RWPE1 (cell line): Measurements from ENCODE around the gene MRGPRE.

ENCODE experiments used
- CTCF ChIA-PET: fragments of 350-600 bp; sonication (Branson Sonifier 250); formaldehyde crosslinking; extraction: SDS; loops from one replicate; lab custom pipeline; 2021; lab: Yijun Ruan, JAX
- POLR2A ChIA-PET: fragments of 400-600 bp; formaldehyde crosslinking; extraction: SDS; loops from one replicate; lab custom pipeline; 2020; ENCODE audit warnings: antibody characterized with exemption; ENCODE audit not compliant: low non-redundant PET; lab: Yijun Ruan, JAX
- DNase-seq: peaks from one replicate; pipeline ENCODE4 v3.0.0; 2012; ENCODE audit warnings: low spot score
- H3K27ac ChIP-seq: fragments of 450-650 bp; 2 replicates; pipeline ENCODE4 v1.5.1; 2017
- TF ChIP-seq, protein P1 (sequence below): fragments of 450-650 bp; conservative IDR thresholded peaks from 2 replicates; pipeline ENCODE4 v1.5.1; 2017; ENCODE audit warnings: low read depth, mild to moderate bottlenecking

MRGPRE gene

DNA sequence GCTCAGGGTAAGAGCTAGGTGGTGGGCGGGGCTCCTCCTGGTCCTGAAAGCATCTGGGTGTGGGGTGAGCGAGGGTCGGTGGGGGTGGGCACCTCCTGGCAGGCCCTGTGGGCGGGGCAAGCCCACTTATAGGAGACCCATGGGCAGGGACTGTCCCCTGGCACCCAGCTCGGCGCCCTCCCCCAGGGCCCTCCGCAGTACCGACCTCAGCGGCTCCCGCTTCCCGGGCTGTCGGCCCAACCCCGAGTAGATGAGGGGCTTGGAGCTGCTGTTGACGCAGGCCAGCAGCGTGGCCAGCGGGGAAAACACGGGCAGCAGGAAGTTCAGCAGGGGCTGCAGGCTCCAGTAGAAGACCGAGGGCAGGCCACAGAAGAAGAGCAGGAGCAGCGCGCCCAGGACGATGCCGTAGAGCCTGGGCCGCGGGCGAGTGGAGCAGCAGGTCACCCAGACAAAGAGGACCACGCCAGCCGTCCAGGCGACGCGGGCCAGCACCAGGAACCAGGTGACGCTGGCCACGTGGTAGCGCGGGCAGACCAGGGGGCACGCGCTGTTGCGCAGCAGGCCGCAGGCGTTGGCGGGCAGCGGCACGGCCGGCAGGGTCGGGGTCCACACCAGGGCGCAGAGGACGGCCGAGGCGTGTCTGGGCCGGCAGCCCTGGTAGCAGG lies 14.3 kb downstream of the MRGPRE start:
- DNase-seq: no peak
- ChIA-PET CTCF (interaction anchor here (0.6 to 1.6 kb wide), 4 partner anchors 23 to 166 kb away, joined by 3 to 8 read pairs (median 4); no protein-coding TSS in a partner anchor), POLR2A (no interaction called here)
- H3K27ac ChIP-seq: no peak overlapping the region
- TF ChIP-seq, protein P1, sequence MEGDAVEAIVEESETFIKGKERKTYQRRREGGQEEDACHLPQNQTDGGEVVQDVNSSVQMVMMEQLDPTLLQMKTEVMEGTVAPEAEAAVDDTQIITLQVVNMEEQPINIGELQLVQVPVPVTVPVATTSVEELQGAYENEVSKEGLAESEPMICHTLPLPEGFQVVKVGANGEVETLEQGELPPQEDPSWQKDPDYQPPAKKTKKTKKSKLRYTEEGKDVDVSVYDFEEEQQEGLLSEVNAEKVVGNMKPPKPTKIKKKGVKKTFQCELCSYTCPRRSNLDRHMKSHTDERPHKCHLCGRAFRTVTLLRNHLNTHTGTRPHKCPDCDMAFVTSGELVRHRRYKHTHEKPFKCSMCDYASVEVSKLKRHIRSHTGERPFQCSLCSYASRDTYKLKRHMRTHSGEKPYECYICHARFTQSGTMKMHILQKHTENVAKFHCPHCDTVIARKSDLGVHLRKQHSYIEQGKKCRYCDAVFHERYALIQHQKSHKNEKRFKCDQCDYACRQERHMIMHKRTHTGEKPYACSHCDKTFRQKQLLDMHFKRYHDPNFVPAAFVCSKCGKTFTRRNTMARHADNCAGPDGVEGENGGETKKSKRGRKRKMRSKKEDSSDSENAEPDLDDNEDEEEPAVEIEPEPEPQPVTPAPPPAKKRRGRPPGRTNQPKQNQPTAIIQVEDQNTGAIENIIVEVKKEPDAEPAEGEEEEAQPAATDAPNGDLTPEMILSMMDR: no peak

DNA sequence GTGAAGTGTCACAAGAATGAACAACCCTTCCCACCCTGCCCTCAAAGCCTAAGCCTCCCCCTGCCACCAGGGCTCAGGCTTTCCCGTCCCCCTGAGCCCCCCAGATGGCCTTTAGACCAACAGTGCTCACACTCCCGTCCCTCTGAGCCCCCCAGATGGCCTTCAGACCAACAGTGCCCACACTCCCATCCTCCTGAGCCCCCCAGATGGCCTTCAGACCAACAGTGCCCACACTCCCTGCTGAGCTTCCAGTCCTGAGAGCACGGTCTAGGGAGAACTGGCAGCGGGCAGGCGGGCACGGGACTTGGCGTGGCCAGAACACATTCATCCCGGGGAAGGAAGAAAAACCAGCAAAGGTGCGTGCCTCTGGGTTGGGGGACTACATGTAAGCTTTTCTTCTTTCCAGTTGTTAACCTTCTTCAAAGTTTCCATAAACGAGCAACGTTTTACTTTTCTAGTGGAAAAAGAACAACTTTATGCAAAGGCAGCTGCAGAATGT lies 16.1 kb downstream of the MRGPRE start:
- H3K27ac ChIP-seq: no peak overlapping the region
- TF ChIP-seq, protein P1: no peak
- CTCF ChIA-PET: interaction anchor here (0.6 to 1.5 kb wide), 5 partner anchors 11 to 195 kb away, joined by 3 to 7 read pairs (median 5); no protein-coding TSS in a partner anchor
- no peak for DNase-seq
- POLR2A ChIA-PET: no interaction called here

DNA sequence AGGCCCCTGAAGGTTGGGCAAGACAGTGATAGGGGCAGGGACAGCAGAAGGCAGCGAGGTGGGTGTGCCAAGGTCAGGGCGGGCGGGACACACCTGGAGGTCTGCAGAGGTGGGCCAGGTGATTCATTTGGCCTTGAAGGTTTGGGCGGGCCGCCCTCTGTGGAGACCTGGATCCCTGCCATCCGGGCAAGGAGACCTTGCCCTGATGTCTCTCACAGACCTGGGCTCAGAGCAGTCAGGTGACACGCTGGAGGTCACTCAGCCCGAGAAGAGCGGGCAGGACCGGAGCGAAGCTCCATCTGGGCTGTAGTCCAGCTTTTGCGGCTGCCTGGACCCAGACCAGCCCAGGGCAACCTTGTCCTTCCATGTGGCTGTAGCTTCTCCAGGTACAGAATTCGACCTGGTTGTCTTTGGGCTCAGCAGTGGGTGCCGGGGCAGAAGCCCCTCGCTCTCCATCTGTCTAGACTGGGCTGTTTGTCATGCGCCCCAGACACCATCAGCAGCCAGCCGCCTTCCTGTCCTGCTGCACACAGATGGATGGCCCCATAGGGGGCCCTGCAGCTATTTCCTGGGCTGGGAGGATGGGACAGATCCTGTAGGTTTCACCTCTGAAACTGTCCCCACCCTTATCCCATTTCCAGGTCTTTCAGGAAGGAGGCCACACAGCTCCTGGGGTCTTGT lies 16.7 kb downstream of the MRGPRE start:
- no peak overlapping the region for H3K27ac ChIP-seq
- DNase-seq: no peak
- TF ChIP-seq, protein P1: no peak
- POLR2A ChIA-PET: no interaction called here
- CTCF ChIA-PET: interaction anchor here (0.6 to 1.5 kb wide), 4 partner anchors 11 to 194 kb away, joined by 3 to 7 read pairs (median 4); no protein-coding TSS in a partner anchor

DNA sequence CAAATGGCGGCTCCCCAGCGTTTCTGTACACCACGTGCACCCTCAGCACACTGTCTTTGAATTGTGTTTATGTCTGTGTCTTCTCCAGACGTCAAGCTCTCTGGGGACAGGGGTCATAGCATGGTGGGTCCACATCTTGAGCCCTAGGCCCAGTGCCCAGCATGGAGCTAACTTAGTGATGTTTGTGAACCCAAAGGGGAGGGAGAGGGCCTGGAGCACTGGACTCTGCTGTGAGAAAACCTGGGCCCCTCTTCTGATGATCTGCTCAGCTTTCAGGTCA lies 17.9 kb downstream of the MRGPRE start:
- CTCF ChIA-PET: interaction anchor here (0.5 kb wide), 1 partner anchor 199 kb away, joined by 4 read pairs; no protein-coding TSS in a partner anchor
- no peak overlapping the region for H3K27ac ChIP-seq
- no peak for DNase-seq
- POLR2A ChIA-PET: no interaction called here
- TF ChIP-seq, protein P1: no peak

DNA sequence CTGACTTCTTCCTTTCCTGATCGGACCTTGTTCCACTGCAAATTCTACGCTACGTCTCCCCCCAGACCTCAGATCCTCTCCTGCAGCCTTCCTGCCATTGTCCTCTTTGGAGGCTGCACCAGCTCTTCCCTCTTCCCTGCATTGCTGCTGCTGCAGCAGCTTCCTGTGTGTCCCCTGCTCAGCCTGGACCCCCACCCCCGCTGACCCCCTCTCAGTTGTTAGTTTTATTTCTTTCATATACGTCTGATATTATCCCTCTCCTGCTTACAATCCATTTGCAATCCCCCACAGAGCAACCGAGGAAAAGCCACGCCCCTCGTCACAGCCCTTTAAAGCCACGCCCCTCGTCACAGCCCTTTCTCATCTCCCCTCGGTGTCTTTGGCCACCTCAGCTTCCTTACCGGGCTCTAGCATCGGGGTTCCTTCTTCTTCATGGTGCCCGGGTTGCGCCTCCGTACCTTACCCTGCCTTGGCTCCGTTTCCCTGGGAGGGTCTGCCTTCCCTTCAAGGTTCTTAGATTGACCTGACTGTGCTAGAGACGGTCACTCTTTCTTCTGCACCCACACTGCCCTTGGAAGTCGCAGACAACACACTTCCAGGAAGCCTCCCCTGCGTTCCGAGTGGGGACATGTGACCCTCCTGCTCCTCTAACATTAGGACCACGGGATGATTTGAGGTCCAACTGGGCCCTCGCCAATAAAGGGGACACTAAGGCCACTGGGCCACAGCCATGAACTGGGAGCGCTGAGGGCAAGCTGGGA lies 18.4 kb downstream of the MRGPRE start:
- CTCF ChIA-PET: interaction anchor here (0.5 kb wide), 1 partner anchor 199 kb away, joined by 4 read pairs; no protein-coding TSS in a partner anchor
- TF ChIP-seq, protein P1: no peak
- POLR2A ChIA-PET: no interaction called here
- no peak for DNase-seq
- no peak overlapping the region for H3K27ac ChIP-seq

DNA sequence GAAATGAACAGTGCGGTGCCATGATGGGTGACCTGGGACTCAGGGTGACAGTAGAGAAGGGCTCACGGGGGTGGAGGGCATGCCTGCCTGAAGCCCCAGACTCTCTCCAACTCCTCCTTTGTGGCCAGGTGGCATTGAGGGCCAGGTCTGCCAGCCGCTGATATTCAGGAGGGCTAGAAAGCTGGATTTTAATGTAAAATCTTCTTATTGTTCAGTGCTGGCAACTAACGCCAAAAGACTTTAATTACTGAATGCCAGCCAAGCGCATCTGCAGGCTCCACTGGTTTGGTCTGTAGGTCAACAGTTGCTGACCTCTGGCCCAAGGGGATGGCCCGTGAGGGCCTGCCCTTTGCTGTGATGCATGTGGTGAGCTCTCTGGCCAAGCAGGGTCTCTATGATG lies 23.9 kb downstream of the MRGPRE start:
- ChIA-PET POLR2A (no interaction called here), CTCF (interaction anchor here (0.8 kb wide), 1 partner anchor 10 kb away, joined by 4 read pairs; no protein-coding TSS in a partner anchor)
- TF ChIP-seq, protein P1: no peak
- no peak for DNase-seq
- H3K27ac ChIP-seq: no peak overlapping the region
